ENCODE data around the gene CRLF1.

CRLF1 gene

GRCh38 chr19:18543814-18544475, 62.7 kb downstream of the CRLF1 start:
- peak; percentile 84 for DNase-seq

All from stimulated activated CD4-positive, alpha-beta T cell treated with anti-CD3 and anti-CD28 coated beads, Interleukin-1b, Interleukin-23, amount 100 ng/mL, for 48 hours (primary cell).